PC-9 (cell line): ENCODE measurements around the gene RAPGEF1.

Experiments used
- CTCF ChIP-seq: fragments of 200-600 bp; sonication (generic); conservative IDR thresholded peaks from 2 replicates; pipeline ENCODE4 v1.6.1; 2017; ENCODE audit warnings: mixed run types, antibody characterized with exemption, mild to moderate bottlenecking, moderate library complexity
- EZH2 ChIP-seq: fragments of 200-600 bp; sonication (generic); IDR thresholded peaks from 2 replicates; pipeline ENCODE4 v1.8.0; 2017; ENCODE audit warnings: antibody characterized with exemption, low read depth

GRCh38 chr9:131624636-131625507, 115.0 kb downstream of the RAPGEF1 start:
- TF ChIP-seq CTCF (no peak), EZH2 (no peak)
